CD1c-positive myeloid dendritic cell (primary cell): ENCODE results near the gene C12orf76.
"Not testable (repeated sequence)": the region's sequence is repeated elsewhere in the genome, so short reads cannot be mapped to it uniquely, and the experiment has no call there.

Experiments used
- DNase-seq: peaks from one replicate; pipeline ENCODE4 v3.0.0-alpha.2; 2016; ENCODE audit errors: extremely low spot score

The C12orf76 gene

GRCh38 chr12:110023059-110023980, 25.0 kb downstream of the C12orf76 start:
- DNase-seq, result no peak

DNA sequence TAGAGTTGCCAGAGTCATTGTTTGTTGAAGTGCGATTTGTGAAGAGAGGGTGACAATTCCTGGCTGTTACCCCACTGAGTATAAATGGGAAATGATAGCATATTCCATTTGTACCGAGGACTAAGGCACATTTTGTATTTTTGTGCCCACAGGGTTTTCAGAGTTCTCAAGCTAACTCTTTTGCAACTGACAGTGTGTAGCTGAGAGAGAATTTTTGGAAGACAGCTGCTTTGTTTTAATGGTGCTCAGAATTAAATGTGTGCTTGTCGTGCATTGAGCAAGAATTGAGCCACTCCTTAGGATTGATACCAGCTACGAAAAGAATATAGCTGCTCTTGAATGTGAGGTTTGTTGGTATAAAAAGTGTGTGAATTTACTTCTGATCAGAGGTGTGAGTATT, 27.4 kb downstream of the C12orf76 start:
- no peak for DNase-seq

- DNase-seq, result peak; percentile 83
These were observed 33.2 kb downstream of the C12orf76 start for GRCh38 chr12:110015132-110015531.

DNA sequence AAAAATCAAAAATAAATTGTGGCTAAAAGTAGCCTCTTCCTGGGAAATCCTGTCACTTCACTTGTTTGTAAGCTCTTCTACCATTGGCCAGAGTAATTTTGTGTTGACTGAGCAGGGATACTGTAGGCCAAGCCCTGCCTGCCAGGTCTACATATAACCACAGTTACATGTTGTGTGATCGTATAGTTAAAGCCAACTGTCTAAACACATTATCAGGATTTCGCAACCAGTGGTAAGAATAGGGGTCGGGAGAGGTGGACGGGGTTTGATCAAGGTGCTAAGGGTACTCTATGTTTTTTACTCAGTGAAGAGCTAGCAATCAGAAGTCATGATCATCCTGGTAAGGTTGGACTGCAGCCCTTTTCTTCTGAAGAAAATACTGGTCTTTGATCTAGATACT, 35.7 kb downstream of the C12orf76 start:
- DNase-seq, result no peak

DNA sequence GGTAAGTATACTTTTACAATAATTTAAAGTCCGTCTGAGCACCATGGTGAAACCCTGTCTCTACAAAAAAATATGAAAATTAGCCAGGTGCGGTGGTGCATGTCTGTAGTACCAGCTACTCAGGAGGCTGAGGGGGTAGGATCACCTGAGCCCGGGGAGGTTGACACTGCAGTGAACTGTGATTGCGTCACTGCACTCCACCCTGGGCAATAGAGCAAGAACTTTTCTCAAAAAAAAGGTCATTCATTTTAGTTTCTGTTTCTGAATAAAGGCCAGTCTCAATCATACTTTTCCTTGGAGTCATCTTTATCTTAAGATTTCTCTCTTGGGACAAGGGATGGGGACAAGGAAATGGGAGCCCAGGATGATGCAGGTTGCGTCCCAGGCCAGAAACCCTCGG, 36.2 kb downstream of the C12orf76 start:
- no peak for DNase-seq

DNA sequence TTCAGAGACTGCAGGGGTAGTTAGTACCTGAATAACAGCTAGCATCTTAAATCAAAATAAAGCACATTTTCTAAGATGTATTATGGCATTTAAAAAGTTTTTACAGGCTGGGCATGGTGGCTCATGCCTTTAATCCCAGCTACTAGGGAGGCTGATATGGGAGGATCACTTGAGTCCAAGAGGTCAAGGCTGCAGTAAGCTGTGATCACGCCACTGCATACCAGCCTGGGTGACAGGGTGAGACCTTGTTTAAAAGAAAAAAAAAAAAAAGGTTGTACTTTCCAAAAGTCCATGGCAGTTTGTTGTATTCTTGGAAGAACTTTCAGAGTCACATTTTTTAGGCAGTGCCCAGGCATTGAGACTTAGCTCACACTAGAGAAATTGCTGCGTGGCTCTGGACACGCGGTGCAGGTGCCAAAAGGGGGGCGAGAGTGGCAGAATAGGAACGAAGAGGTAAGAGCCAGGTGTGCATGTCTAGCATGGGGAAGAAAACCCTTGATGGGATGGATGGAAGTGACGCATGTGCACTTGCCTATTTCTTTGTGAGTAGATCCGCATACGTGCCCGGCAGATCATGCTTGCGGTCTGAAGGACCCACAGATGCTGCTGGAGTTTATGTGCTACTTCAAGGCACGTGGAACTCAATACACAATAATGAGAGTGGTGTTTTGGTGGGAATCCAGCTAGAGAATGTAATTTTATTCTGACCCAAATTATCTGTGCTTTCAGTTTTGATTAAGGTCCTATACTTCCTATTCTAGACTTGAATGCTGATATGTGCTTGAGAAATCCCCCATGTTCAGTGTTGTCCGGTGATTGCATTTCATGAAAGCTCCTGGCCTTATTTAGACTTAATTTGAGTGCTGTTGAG, 37.2 kb downstream of the C12orf76 start:
- DNase-seq, result peak; percentile 30

GRCh38 chr12:110008681-110009398, 39.5 kb downstream of the C12orf76 start:
- DNase-seq, result not testable (repeated sequence)

DNA sequence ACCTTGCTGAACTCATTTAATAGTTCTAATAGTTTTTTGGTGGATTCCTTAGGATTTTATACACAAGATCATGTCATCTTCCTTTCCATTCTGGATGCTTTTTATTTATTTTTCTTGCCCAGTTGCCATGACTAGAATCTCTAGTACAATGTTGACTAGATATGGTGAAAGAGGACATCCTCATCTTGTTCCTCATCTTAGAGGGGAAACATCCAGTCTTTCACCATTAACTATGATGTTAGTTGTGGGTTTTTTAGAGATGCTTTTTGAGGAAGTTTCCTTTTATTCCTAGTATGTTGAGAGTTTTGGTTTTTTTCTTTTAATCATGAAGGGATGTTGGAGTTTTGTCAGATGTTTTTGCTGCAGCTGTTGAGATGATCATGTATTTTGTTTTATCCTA, 40.4 kb downstream of the C12orf76 start:
- peak; percentile 92 for DNase-seq

DNA sequence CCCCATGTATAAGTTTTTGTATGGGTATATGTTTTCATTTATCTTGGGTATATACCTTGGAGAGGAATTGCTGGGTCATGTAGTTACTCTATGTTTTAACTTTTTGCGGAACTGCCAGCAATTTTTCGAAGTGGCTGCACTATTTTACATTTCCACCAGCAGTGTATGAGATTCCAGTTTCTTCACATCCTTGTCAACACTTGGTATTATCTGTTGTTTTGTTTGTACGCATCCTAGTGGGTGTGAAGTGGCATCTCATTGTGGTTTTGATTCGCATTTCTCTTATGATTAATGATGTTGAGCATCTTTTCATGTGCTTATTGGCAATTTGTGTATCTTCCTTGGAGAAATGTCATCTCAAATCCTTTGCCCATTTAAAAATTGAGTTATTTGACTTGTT, 42.2 kb downstream of the C12orf76 start:
- DNase-seq, result no peak

DNA sequence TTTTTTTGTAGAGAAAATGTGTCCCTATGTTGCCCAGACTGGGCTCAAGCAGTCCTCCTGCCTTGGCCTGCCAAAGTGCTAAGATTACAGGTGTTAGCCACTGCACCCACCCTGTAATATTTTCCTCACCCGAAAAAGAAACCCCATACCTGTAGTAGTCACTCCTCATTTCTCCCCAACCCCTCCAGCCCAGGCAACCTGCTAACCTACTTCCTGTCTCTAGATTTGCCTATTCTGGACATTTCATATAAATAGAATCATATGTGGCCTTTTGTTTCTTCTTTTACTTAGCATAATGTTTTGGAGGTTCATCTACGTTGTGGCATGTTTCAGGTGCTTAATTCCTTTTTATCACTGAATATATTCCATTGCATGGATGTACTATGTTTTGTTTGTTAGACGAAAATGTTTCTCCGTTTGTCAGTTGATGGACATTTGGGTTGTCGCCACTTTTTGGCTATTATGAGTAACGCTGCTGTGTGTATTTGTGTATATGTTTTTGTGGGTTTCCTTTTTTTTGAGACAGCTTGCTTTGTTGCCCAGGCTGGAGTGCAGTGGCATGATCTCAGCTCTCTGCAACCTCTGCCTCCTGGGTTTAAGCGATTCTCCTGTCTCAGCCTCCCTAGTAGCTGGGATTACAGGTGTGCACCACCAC, 42.9 kb downstream of the C12orf76 start:
- DNase-seq, result no peak

DNA sequence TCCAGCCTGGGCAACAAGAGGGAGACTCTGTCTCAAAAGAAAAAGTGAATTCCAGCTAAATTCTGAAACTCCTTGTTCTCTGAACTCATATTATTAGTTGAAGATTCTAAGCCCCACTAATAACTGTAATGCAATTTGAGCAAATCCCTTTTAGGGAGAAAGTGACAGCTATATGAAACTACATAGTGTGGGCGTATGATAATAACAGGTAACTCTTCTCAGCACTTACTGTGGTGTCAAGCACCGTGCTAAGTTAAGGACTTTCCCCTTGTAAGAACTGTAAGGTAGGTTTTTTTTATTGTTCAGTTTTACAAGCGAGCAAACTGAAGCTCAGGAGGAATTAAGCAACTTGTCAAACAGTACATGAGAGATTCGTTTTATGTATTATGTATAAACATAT, 43.7 kb downstream of the C12orf76 start:
- no peak for DNase-seq

- DNase-seq, result no peak
These were observed 45.4 kb downstream of the C12orf76 start for GRCh38 chr12:110002676-110003515.

DNA sequence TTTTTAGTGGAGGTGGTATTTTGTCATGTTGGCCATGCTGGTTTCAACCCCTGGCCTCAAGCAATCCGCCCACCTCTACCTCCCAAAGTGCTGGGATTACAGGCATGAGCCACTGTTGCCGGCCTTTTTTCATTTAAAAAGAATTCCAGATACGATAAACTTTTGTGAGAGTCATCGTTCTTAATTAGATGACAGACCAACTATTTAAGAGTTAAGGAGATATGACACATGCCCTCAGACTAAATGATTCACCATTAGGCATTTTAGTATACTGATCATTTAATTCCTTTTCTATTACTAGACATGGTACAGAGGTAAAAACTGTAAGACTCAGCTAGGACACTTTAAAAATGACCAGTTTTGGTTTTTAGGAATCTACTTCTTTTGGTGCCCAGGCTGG, 46.7 kb downstream of the C12orf76 start:
- no peak for DNase-seq

DNA sequence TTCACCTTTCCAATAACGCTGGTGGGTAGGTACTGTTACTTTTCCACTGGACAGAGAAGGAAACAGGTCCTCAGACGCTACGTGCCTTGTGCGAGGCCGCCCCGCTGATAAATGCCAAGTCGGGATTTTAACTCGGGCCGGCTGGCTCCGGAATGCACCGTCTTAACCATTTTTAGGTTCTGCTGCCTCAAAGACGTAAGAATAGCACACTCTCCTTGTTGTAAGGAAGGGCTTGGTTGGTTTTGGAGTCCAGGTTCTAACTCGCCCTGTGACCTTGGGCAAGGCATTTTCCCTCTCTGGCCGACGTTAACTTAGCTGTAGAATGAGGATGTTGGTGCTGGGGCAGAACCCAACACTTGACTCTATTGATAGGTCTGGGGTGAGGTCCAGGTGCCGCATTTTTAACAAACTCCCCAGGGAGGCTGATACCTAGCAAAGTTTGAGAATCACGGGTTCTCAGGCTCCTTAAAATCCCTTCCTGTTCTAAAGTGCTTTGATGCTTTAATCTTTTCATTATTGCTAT, 48.3 kb downstream of the C12orf76 start:
- DNase-seq, result peak; percentile 35

DNA sequence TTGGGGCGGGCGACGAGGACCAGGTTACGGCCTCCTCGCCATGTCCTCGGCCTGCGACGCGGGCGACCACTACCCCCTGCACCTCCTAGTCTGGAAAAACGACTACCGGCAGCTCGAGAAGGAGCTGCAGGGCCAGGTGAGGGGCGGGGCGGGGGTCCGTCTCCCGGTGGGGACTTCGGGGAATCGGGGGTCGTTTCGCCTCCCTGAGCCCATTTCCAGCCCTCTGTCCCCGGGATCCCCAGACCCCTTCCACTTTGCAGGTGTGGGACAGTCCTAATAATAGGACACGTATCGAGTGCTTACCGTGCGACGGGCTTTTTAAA, 48.7 kb downstream of the C12orf76 start:
- DNase-seq, result no peak

DNA sequence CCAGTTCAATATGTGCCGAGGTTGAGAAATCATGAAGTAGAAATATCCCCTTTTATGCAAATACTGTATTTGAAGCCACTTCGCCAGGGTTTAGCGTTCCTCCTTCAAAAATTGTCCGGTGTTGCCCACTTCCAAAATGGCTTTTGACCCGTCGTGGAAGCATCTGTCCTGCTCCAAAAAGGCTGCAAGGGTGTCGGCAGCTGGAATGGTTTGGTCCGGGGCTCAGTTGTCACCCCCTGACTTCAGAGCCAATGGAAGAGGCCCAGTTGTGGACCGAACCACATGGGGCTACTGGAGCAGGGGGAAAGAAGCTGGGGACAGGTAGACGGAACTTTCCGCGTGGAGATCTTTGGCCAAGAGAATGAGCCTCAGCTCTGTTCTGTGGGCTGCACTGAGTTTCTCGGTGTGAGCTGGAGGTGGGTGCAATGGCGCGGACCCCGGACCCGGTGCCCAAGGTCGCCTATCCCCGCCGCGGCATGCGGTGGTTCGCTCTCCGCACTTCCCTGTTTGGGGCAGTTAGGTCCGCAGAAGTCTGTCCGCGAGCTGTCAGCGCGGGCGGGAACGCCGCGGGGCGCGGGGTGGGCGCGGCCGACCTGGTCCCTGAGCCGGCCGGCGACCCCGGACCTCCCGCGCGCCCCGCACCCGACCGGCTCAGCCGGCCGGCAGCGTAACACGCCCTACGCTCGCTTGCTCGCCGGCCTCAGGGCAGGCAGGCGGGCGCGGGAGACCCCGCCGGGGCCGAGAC, 49.2 kb downstream of the C12orf76 start, which contains the start of gene ANKRD13A:
ANKRD13A (plus strand) TSS at position 527 of the 745 bp plus-strand sequence. CDS start 259 bp downstream, outside the sequence.
- peak; percentile 96 for DNase-seq

- no peak for DNase-seq
These were observed 50.0 kb downstream of the C12orf76 start for GRCh38 chr12:109998241-109998903.

GRCh38 chr12:109997393-109997792, 50.9 kb downstream of the C12orf76 start:
- DNase-seq, result peak; percentile 23

DNA sequence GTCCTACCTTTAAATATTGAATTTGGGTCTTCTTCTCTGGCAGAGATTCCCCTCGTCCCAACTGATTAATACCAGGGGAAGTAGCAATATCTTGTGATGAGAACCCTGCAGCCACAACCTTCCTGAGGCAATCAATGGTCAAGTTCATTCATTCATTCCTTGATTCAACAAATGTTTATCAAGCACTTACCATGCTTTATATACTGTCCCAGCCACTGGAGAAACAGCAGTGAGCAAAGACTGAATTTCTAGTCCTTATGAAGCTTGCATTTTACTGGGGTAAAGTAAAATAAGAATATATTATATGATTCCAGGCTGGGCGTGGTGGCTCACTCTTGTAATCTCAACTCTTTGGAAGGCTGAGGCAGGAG, 51.9 kb downstream of the C12orf76 start:
- no peak for DNase-seq
